CD14-positive monocyte (primary cell): Measurements from ENCODE around the gene PDE1C. TPM values are rescaled to one million over a fixed set of nuclear protein-coding genes. Genes with fewer than 3 reads are reported as not detected.

ENCODE experiments used
- DNase-seq, 3 donors: peaks; one replicate each; pipeline ENCODE4 v3.0.0-alpha.2; 2011 to 2022
- H2AFZ ChIP-seq: 2 replicates; pipeline ENCODE4 v1.6.0; 2012; ENCODE audit warnings: mild to moderate bottlenecking, low read depth, low read length, inconsistent platforms; ENCODE audit not compliant: insufficient read depth, poor library complexity, severe bottlenecking
- H3K27ac ChIP-seq, 2 donors: 1 replicate in 1 of 2; 2 replicates in 1 of 2; pipeline ENCODE4 v1.5.1; 2012 to 2013; ENCODE audit warnings: low read length in 2 of 2, control low read depth in 1 of 2, inconsistent platforms in 1 of 2, low read depth in 1 of 2, mild to moderate bottlenecking in 1 of 2
- H3K27me3 ChIP-seq, 2 donors: one replicate each; pipeline versions ENCODE4 v1.6.0 to v1.6.1; 2011 to 2013; ENCODE audit warnings: low read length in 2 of 2; ENCODE audit not compliant: control insufficient read depth in 2 of 2, insufficient read depth in 2 of 2
- H3K36me3 ChIP-seq, 2 donors: replicated peaks in 1 of 2; 1 replicate in 1 of 2; 2 replicates in 1 of 2; pipeline versions ENCODE4 v1.5.1 to v1.6.1; 2012 to 2013; ENCODE audit warnings: low read length in 2 of 2, control low read depth in 1 of 2, inconsistent platforms in 1 of 2, mild to moderate bottlenecking in 1 of 2; ENCODE audit not compliant: insufficient read depth in 2 of 2, control insufficient read depth in 1 of 2
- H3K4me1 ChIP-seq, 2 donors: 1 replicate in 1 of 2; 2 replicates in 1 of 2; pipeline versions ENCODE4 v1.5.1 to v1.6.1; 2012 to 2013; ENCODE audit warnings: low read length in 2 of 2, control low read depth in 1 of 2, inconsistent platforms in 1 of 2, mild to moderate bottlenecking in 1 of 2, moderate library complexity in 1 of 2; ENCODE audit not compliant: insufficient read depth in 2 of 2, control insufficient read depth in 1 of 2
- H3K4me2 ChIP-seq: replicated peaks from 2 replicates; pipeline ENCODE3; 2012; ENCODE audit warnings: low read length, moderate library complexity, mild to moderate bottlenecking; ENCODE audit not compliant: poor library complexity, severe bottlenecking; ENCODE audit errors: extremely low read depth
- H3K4me3 ChIP-seq, 3 experiments: fragments of 200-600 bp in 1 of 3; sonication (generic) in 1 of 3; replicated peaks in 1 of 3; 1 replicate in 2 of 3; 2 replicates in 1 of 3; pipeline ENCODE4 v1.5.1; 2011 to 2013; ENCODE audit warnings: low read length in 3 of 3, mild to moderate bottlenecking in 3 of 3, control low read depth in 2 of 3, low read depth in 2 of 3, inconsistent platforms in 1 of 3, moderate library complexity in 1 of 3
- H3K79me2 ChIP-seq: 2 replicates; pipeline ENCODE4 v1.6.0; 2012; ENCODE audit warnings: mild to moderate bottlenecking, control low read depth, inconsistent platforms, low read length, moderate library complexity; ENCODE audit not compliant: insufficient read depth
- H3K9ac ChIP-seq: 2 replicates; pipeline ENCODE4 v1.6.0; 2017; ENCODE audit warnings: low read length, mild to moderate bottlenecking; ENCODE audit not compliant: insufficient read depth, poor library complexity, severe bottlenecking
- H3K9me3 ChIP-seq, 2 donors: replicated peaks in 1 of 2; 1 replicate in 1 of 2; 2 replicates in 1 of 2; pipeline versions ENCODE4 v1.5.1 to v1.6.1; 2012 to 2013; ENCODE audit warnings: low read length in 2 of 2, control low read depth in 1 of 2; ENCODE audit not compliant: control insufficient read depth in 1 of 2, insufficient read depth in 1 of 2
- H4K20me1 ChIP-seq: 2 replicates; pipeline ENCODE4 v1.6.0; 2012; ENCODE audit warnings: mild to moderate bottlenecking, low read length, control low read depth, moderate library complexity; ENCODE audit not compliant: insufficient read depth
- H3K27ac Mint-ChIP-seq, 7 donors: one replicate each; pipeline ENCODE4 v1.8.0; 2020; ENCODE audit warnings: mild to moderate bottlenecking in 7 of 7, mixed read lengths in 7 of 7, moderate library complexity in 6 of 7, inconsistent platforms in 2 of 7
- H3K27me3 Mint-ChIP-seq, 3 donors: one replicate each; pipeline ENCODE4 v1.8.0; 2021 to 2022; ENCODE audit warnings: low read depth in 3 of 3, mild to moderate bottlenecking in 3 of 3, mixed read lengths in 3 of 3, moderate library complexity in 3 of 3, inconsistent platforms in 1 of 3
- H3K36me3 Mint-ChIP-seq, 2 donors: one replicate each; pipeline ENCODE4 v1.8.0; 2020; ENCODE audit warnings: mixed read lengths in 2 of 2, inconsistent platforms in 1 of 2, mild to moderate bottlenecking in 1 of 2
- H3K4me1 Mint-ChIP-seq: one replicate; pipeline ENCODE4 v1.8.0; 2020; ENCODE audit warnings: mild to moderate bottlenecking, mixed read lengths
- H3K4me3 Mint-ChIP-seq, 2 donors: one replicate each; pipeline ENCODE4 v1.8.0; 2020; ENCODE audit warnings: mild to moderate bottlenecking in 2 of 2, mixed read lengths in 2 of 2, moderate library complexity in 1 of 2
- H3K9me3 Mint-ChIP-seq, 7 donors: one replicate each; pipeline ENCODE4 v1.8.0; 2020 to 2022; ENCODE audit warnings: mixed read lengths in 7 of 7, mild to moderate bottlenecking in 6 of 7, moderate library complexity in 6 of 7, inconsistent platforms in 2 of 7
- WGBS: methylation state at CpG from one replicate; pipeline ENCODE4 v1.1.5; 2013; ENCODE audit warnings: missing lambda C conversion rate; ENCODE audit not compliant: insufficient coverage; 5-methylcytosine and 5-hydroxymethylcytosine counted together
- intact Hi-C, 2 donors: fragments of 100-400 bp; cut with micrococcal nuclease; formaldehyde crosslinking; loops; one replicate each; pipeline versions ENCODE4 v1.15.0 to v1.15.1; 2023
- polyA plus RNA-seq, 3 donors: library from polyadenylated mRNA; depleted of rRNA in 1 of 3; unstranded in 2 of 3; stranded (reverse) in 1 of 3; fragments of 300-500 nt in 2 of 3; fragments of >200 nt in 1 of 3; fragmentation: Illumina TruSeq in 2 of 3; gene quantifications; 1 replicate in 2 of 3; 2 replicates in 1 of 3; pipeline ENCODE4 v1.2.3, GENCODE V29; 2012 to 2021
- TF ChIP-seq, protein P1 (sequence below): fragments of 200-600 bp; IDR thresholded peaks from one replicate; pipeline ENCODE4 v1.8.0; 2022; ENCODE audit warnings: antibody characterized with exemption, mild to moderate bottlenecking

Gene PDE1C
- polyA plus RNA-seq, 3 donors, result not detected

DNA sequence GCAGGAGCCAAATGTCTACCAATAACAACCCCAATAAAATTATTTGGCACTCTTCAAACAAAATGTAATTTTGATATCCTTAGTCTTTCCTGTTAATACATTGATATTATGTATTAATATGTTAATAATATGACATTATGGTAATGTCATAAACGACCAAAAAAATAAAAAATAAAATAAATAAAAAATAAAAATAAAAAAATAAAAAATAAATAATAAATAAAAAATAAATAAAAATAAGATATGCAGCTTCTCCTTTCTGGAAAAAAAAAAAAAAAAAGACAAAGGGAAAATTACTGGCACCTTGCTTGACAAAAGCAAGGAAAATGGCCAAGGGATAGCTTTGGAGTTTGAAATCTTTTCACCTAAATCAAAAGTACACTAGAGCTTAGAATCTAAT is 214.7 kb downstream of the PDE1C start:
- Histone ChIP-seq H3K79me2 (no peaks in the 10 kb centered on the region), H3K9ac (no peak overlapping the region), H2AFZ (no peak overlapping the region), H3K4me1 (peaks cover 9 to 11% of the 10 kb centered on the region in 2 donors), H3K4me3 (no peak overlapping the region), H3K27me3 (no peaks in the 10 kb centered on the region), H3K27ac (no peak overlapping the region), H4K20me1 (no peaks in the 10 kb centered on the region), H3K4me2 (no peak overlapping the region), H3K9me3 (no peaks in the 10 kb centered on the region), H3K36me3 (no peaks in the 10 kb centered on the region)
- no peaks in the 10 kb centered on the region for H3K36me3 Mint-ChIP-seq
- no peak overlapping the region for H3K4me3 Mint-ChIP-seq
- peaks cover 9% of the 10 kb centered on the region for H3K4me1 Mint-ChIP-seq
- TF ChIP-seq, protein P1, sequence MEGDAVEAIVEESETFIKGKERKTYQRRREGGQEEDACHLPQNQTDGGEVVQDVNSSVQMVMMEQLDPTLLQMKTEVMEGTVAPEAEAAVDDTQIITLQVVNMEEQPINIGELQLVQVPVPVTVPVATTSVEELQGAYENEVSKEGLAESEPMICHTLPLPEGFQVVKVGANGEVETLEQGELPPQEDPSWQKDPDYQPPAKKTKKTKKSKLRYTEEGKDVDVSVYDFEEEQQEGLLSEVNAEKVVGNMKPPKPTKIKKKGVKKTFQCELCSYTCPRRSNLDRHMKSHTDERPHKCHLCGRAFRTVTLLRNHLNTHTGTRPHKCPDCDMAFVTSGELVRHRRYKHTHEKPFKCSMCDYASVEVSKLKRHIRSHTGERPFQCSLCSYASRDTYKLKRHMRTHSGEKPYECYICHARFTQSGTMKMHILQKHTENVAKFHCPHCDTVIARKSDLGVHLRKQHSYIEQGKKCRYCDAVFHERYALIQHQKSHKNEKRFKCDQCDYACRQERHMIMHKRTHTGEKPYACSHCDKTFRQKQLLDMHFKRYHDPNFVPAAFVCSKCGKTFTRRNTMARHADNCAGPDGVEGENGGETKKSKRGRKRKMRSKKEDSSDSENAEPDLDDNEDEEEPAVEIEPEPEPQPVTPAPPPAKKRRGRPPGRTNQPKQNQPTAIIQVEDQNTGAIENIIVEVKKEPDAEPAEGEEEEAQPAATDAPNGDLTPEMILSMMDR, result no peak
- peaks cover 0 to 2% (median 1%) of the 10 kb centered on the region in 3 donors for H3K27me3 Mint-ChIP-seq
- intact Hi-C loops, result no loop called here
- no peak for DNase-seq
- no CpG with 5 or more reads among the region's 1 CpG for WGBS
- H3K9me3 Mint-ChIP-seq, result peaks cover 0 to 2% (median 0%) of the 10 kb centered on the region in 7 donors
- H3K27ac Mint-ChIP-seq, result no peak overlapping the region

DNA sequence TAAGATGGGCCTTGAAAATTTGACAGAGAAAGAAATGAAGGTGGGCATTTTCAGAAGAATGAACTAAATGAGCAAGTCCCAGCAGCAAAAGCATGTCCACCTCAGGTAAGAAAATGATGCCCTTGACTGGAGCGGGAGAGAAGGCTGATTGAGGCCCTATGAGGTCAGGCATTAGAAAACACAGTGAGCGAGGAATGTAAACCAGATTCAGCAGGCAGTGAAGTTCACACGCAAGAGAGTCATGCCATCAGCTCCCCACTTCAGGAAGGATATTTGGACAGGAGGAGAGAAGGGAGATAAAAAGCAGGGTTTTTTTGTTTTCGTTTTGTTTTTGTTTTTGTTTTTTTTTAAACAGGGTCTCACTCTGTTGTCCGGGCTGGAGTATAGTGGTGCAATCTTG is 216.8 kb downstream of the PDE1C start:
- H3K27ac ChIP-seq, result no peak overlapping the region
- DNase-seq, result no peak
- 93% methylated on average over 2 of the region's 5 CpGs for WGBS
- no peaks in the 10 kb centered on the region for H4K20me1 ChIP-seq
- H3K9me3 Mint-ChIP-seq, result peaks cover 0 to 2% (median 0%) of the 10 kb centered on the region in 7 donors
- H2AFZ ChIP-seq, result no peak overlapping the region
- H3K79me2 ChIP-seq, result no peaks in the 10 kb centered on the region
- H3K4me1 Mint-ChIP-seq, result peaks cover 9% of the 10 kb centered on the region
- no peaks in the 10 kb centered on the region for H3K27me3 ChIP-seq
- no peak overlapping the region for H3K9ac ChIP-seq
- H3K27ac Mint-ChIP-seq, result no peak overlapping the region
- peaks cover 9 to 11% of the 10 kb centered on the region in 2 donors for H3K4me1 ChIP-seq
- TF ChIP-seq, protein P1, result no peak
- H3K4me3 ChIP-seq, result no peak overlapping the region
- H3K9me3 ChIP-seq, result no peaks in the 10 kb centered on the region
- no peak overlapping the region for H3K4me2 ChIP-seq
- no peak overlapping the region for H3K4me3 Mint-ChIP-seq
- no peaks in the 10 kb centered on the region for H3K36me3 ChIP-seq
- intact Hi-C loops, result no loop called here
- no peaks in the 10 kb centered on the region for H3K36me3 Mint-ChIP-seq
- H3K27me3 Mint-ChIP-seq, result peaks cover 0 to 2% (median 1%) of the 10 kb centered on the region in 3 donors
